HepG2 (cell line): ENCODE data around the gene EVI5. TPM values are rescaled to one million over a fixed set of nuclear protein-coding genes. Genes with fewer than 3 reads are reported as not detected.

Source experiments
- ARID3A ChIP-seq: IDR thresholded peaks from 2 replicates; pipeline ENCODE4 v1.6.1; 2012; ENCODE audit warnings: low read depth, low read length, improper control_type of control experiment
- CCAR2 ChIP-seq: fragments of 200-400 bp; formaldehyde crosslinking; optimal IDR thresholded peaks from 2 replicates; pipeline ENCODE3; 2018; ENCODE audit warnings: low read depth, mild to moderate bottlenecking, low read length, moderate library complexity
- DDIT3 ChIP-seq: sonication (generic); formaldehyde crosslinking; IDR thresholded peaks from 2 replicates; pipeline ENCODE4 v1.4.0; 2020; ENCODE audit warnings: mild to moderate bottlenecking, missing genetic modification reagents
- DPF2 ChIP-seq: sonication (generic); formaldehyde crosslinking; IDR thresholded peaks from 2 replicates; pipeline ENCODE4 v1.4.0; 2020; ENCODE audit warnings: mild to moderate bottlenecking, low read depth, missing genetic modification reagents, borderline replicate concordance
- ERF ChIP-seq: IDR thresholded peaks from 2 replicates; pipeline ENCODE4 v1.6.1; 2018; ENCODE audit warnings: missing biosample characterization, missing genetic modification reagents
- HOXA3 ChIP-seq: sonication (generic); formaldehyde crosslinking; IDR thresholded peaks from 2 replicates; pipeline ENCODE4 v1.5.0; 2020; ENCODE audit warnings: missing genetic modification reagents
- IRX3 ChIP-seq: sonication (generic); formaldehyde crosslinking; IDR thresholded peaks from 2 replicates; pipeline ENCODE4 v1.8.1; 2023; ENCODE audit warnings: mild to moderate bottlenecking, low read depth, missing genetic modification reagents, borderline replicate concordance
- KDM3A ChIP-seq: IDR thresholded peaks from 2 replicates; pipeline ENCODE4 v1.6.1; 2018; ENCODE audit warnings: low read depth, missing compliant biosample characterization
- MLLT10 ChIP-seq: sonication (generic); formaldehyde crosslinking; IDR thresholded peaks from 2 replicates; pipeline ENCODE4 v1.4.0; 2020; ENCODE audit warnings: missing genetic modification reagents
- MTF1 ChIP-seq: sonication (generic); formaldehyde crosslinking; IDR thresholded peaks from 2 replicates; pipeline ENCODE4 v1.5.0; 2020; ENCODE audit warnings: missing genetic modification reagents
- MZF1 ChIP-seq: sonication (generic); formaldehyde crosslinking; IDR thresholded peaks from 2 replicates; pipeline ENCODE4 v1.8.1; 2023; ENCODE audit warnings: mild to moderate bottlenecking, missing genetic modification reagents, borderline replicate concordance
- NCOA5 ChIP-seq: sonication (generic); formaldehyde crosslinking; IDR thresholded peaks from 2 replicates; pipeline ENCODE4 v1.4.0; 2020; ENCODE audit warnings: missing genetic modification reagents
- PHF5A ChIP-seq: IDR thresholded peaks from one replicate; pipeline ENCODE4 v1.6.1; 2018; ENCODE audit warnings: low read depth, missing genetic modification reagents; ENCODE audit not compliant: unreplicated experiment
- PHF8 ChIP-seq: sonication (generic); formaldehyde crosslinking; IDR thresholded peaks from 2 replicates; pipeline ENCODE4 v1.5.0; 2020; ENCODE audit warnings: missing genetic modification reagents
- SAP130 ChIP-seq: IDR thresholded peaks from 2 replicates; pipeline ENCODE4 v1.6.1; 2016; ENCODE audit warnings: low read depth
- TCF7L2 ChIP-seq: IDR thresholded peaks from 2 replicates; pipeline ENCODE4 v1.6.1; 2011; ENCODE audit warnings: mild to moderate bottlenecking, low read depth, low read length, moderate library complexity
- TP53 ChIP-seq: sonication (generic); formaldehyde crosslinking; conservative IDR thresholded peaks from 2 replicates; pipeline ENCODE4 v1.4.0; 2020; ENCODE audit warnings: missing genetic modification reagents
- WIZ ChIP-seq: sonication (generic); formaldehyde crosslinking; IDR thresholded peaks from 2 replicates; pipeline ENCODE4 v1.5.1; 2020; ENCODE audit warnings: mild to moderate bottlenecking, missing genetic modification reagents
- ZBTB1 ChIP-seq: sonication (generic); formaldehyde crosslinking; IDR thresholded peaks from 2 replicates; pipeline ENCODE4 v1.4.0; 2020; ENCODE audit warnings: missing genetic modification reagents, borderline replicate concordance
- ZBTB39 ChIP-seq: sonication (generic); formaldehyde crosslinking; IDR thresholded peaks from 2 replicates; pipeline ENCODE4 v1.5.0; 2020; ENCODE audit warnings: missing genetic modification reagents
- ZNF484 ChIP-seq: sonication (generic); formaldehyde crosslinking; IDR thresholded peaks from 2 replicates; pipeline ENCODE4 v1.5.1; 2020; ENCODE audit warnings: mild to moderate bottlenecking, low read depth, missing genetic modification reagents, borderline replicate concordance
- ZNF503 ChIP-seq: sonication (generic); formaldehyde crosslinking; IDR thresholded peaks from 2 replicates; pipeline ENCODE4 v1.4.0; 2020; ENCODE audit warnings: missing genetic modification reagents
- ZNF619 ChIP-seq: sonication (generic); formaldehyde crosslinking; IDR thresholded peaks from 2 replicates; pipeline ENCODE4 v1.4.0; 2020; ENCODE audit warnings: mild to moderate bottlenecking, missing genetic modification reagents
- polyA plus RNA-seq, 8 experiments: library from polyadenylated mRNA; depleted of rRNA in 3 of 8; stranded (reverse) in 7 of 8; unstranded in 1 of 8; fragments of >200 nt; fragmentation: Illumina TruSeq in 4 of 8; extraction: Trizol in 4 of 8; gene quantifications; 2 replicates each; pipeline versions ENCODE4 v1.2.1 to v1.2.3, GENCODE V29; 2011 to 2016; ENCODE audit warnings: low read depth in 4 of 8, missing spikeins in 1 of 8, mixed read lengths in 1 of 8; ENCODE audit not compliant: insufficient read depth in 1 of 8
- total RNA-seq, 5 experiments: library from RNA; depleted of rRNA; stranded (reverse); fragments of >200 nt; fragmentation: Illumina TruSeq; extraction: Trizol; gene quantifications; 2 replicates each; pipeline ENCODE4 v1.2.3, GENCODE V29; 2016; ENCODE audit warnings: low read depth in 1 of 5

Gene EVI5
- total and polyA plus RNA-seq, 2 of the 13 experiments (the other 11 are each of a cell fraction or from before 2014, with no cell fraction given): 4.0 to 12.6 TPM

- TF ChIP-seq ZNF503 (peak; percentile 57), SAP130 (peak; percentile 85), KDM3A (CRISPR knock-in tag) (peak; percentile 73; the same call in 1 of the 2 replicates), MZF1 (CRISPR knock-in tag) (peak; percentile 87; the same call in 1 of the 2 replicates), CCAR2 (no peak), TP53 (CRISPR knock-in tag) (peak; percentile 65; the same call in 1 of the 2 replicates), NCOA5 (CRISPR knock-in tag) (no peak), DPF2 (CRISPR knock-in tag) (no peak), ZBTB1 (no peak), IRX3 (CRISPR knock-in tag) (peak; percentile 99), ZBTB39 (no peak), PHF8 (peak; percentile 96), ARID3A (no peak), DDIT3 (no peak), HOXA3 (CRISPR knock-in tag) (peak; percentile 83), MTF1 (CRISPR knock-in tag) (peak; percentile 97), PHF5A (CRISPR knock-in tag) (peak; percentile 46), MLLT10 (CRISPR knock-in tag) (no peak), ZNF619 (CRISPR knock-in tag) (no peak; the same call in 1 of the 2 replicates), ERF (CRISPR knock-in tag) (peak; percentile 99), TCF7L2 (no peak), ZNF484 (CRISPR knock-in tag) (peak; percentile 73; the same call in 1 of the 2 replicates), WIZ (CRISPR knock-in tag) (peak; percentile 86; the same call in 1 of the 2 replicates)
These were observed at the start of gene EVI5 (continued) for GRCh38 chr1:92784639-92785500.
